ENCODE measurements around the gene INPP5A.

The INPP5A gene

DNA sequence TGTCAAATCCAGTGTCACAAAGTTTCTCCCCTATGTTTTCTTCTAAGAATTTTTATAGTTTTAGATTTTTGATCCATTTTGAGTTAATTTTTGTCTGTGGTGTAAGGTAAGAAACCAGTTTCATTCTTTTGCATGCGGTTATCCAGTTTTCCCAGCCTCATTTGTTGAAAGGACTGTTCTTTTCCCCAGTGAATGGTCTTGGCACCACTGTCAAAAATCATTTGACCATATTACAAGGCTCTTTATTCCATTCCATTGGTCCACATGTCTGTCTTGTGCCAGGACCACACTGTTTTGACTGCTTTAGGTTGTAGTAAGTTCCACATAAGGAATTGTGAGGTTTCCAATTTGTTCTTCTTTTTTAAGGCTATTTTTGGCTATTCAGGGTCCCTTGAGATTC lies 64.0 kb downstream of the INPP5A start:
- no peak for DNase-seq

DNA sequence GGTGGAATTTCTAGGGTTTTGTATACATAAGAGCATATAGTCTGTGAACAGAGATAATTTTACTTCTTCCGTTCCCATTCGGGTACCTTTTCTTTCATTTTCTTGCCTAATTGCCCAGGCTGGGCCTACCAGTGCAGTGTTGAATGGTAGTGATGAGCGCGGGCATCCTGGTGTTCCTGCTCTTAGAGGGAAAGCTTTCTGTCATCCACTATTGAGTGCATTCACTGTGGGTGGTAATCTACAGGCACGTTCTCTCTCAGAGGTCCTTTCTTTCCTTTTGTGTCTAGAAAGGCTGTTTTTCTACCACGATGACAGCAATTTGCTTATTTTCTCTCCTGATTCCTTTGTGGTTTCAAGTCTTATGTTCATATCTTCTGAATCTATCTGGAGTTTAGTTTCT lies 65.0 kb downstream of the INPP5A start:
- DNase-seq = no peak

GRCh38 chr10:132603851-132604533 lies 66.4 kb downstream of the INPP5A start:
- DNase-seq = no peak

GRCh38 chr10:132604686-132605085 lies 67.1 kb downstream of the INPP5A start:
- no peak for DNase-seq

DNA sequence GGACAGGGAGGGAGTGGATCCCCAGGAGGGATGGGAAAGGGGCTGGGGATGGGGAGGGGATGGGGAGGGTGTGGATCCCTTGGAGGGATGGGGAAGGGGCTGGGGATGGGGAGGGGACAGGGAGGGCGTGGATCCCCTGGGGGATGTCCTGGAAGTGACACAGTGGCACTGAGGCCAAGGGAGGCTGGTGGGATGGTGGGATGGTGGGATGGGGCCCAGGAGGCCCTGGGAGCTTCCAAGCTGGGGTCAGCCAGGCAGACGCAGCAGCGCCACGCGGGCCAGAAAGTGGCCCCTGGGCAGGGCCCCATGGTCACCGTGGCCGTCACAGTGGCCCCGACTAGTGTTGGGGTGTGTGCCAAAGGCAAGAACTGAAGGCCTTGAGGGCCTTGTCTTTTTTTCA lies 67.8 kb downstream of the INPP5A start:
- no peak for DNase-seq

- DNase-seq = no peak
These were observed 68.5 kb downstream of the INPP5A start for GRCh38 chr10:132606031-132606491.

DNA sequence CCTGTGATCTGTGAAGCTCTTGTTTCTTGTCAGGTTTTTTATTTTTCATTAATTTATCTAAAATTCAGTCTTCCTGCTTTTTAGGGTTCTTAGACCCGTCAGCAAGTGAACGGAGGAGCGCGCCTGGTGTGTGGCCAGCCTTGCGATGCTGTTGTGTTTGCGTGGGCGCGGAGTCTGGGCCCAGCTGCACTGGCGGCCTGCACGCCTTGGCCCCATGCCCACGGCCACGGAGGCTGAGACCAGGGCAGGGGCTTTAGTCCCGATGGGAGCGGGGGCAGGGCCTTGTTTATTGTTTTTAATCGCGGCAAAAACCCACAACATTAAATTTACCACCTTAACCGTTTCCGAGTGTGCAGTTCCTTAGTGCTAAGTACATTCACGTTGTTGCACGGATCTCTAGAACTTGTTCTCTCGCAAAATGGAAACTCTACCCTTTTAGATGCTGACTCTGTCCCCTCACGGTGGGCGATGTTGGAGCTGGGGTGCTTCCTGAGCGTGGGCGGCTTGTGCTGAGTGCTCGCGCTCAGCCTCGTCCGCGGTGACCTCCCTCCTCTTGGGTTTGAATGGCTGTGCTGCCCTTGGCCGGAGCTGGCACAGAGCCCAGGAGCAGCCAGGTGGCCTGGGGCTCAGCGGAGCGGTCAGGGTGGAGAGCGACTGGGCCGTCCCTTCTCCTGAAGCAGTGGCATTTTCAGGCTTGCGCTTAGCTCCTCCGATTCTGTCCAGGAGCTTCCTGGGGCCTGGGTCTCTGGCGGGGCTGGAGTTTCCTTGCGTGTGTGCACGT lies 69.1 kb downstream of the INPP5A start:
- DNase-seq = no peak

GRCh38 chr10:132607491-132607890 lies 69.9 kb downstream of the INPP5A start:
- DNase-seq = no peak

GRCh38 chr10:132607961-132608495 lies 70.4 kb downstream of the INPP5A start:
- no peak for DNase-seq

GRCh38 chr10:132608511-132609195 lies 71.1 kb downstream of the INPP5A start:
- DNase-seq = no peak

DNA sequence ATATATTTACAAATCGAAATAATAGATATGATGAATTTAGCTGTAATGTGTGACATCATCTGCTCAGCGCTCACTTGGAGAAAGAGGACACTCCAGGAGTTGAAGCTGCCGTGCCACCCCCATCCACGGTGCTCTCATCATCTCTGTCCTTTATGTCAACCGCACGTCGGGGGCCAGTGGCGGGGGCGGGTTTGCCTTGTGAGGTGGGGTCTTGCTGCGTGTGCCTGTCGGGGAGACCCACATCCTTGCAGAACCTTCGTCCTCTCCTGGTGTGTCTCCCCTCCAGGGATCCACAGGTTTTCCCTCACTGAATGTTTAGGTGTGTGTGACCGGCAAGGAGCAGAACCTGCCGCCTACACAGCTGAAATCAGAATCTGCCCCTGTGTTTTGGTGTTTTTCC lies 71.6 kb downstream of the INPP5A start:
- no peak for DNase-seq

DNA sequence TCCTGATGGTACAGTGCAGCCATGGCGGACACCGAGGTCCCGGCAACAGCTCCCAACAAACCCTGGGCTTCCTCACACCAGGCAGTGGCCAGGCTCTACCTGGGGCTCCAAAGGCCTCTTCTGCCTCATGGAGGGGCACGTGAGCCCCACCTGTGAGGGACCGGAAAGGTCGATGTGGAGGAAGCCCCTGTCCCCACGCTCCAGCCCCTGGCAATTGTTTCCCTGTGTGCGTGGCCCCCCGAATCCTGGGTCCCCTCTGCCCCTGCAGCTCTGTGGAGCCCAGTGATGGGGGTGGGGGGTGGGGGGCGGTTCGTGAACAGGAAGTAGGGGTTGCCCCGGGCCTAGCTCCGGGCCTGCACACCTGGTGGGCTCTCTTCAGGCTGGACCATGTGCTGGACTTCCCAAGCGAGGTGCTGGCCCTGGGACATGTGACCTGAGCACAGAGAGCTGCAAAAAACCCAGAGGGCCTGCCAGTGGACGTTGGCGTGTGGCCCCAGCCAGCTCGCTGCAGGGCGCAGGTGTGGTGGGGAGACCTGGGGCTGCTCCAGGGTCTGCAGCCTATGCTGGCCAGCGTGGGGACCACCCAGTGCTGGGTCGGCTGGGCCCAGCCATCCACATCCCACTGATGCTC lies 72.6 kb downstream of the INPP5A start:
- no peak for DNase-seq

DNA sequence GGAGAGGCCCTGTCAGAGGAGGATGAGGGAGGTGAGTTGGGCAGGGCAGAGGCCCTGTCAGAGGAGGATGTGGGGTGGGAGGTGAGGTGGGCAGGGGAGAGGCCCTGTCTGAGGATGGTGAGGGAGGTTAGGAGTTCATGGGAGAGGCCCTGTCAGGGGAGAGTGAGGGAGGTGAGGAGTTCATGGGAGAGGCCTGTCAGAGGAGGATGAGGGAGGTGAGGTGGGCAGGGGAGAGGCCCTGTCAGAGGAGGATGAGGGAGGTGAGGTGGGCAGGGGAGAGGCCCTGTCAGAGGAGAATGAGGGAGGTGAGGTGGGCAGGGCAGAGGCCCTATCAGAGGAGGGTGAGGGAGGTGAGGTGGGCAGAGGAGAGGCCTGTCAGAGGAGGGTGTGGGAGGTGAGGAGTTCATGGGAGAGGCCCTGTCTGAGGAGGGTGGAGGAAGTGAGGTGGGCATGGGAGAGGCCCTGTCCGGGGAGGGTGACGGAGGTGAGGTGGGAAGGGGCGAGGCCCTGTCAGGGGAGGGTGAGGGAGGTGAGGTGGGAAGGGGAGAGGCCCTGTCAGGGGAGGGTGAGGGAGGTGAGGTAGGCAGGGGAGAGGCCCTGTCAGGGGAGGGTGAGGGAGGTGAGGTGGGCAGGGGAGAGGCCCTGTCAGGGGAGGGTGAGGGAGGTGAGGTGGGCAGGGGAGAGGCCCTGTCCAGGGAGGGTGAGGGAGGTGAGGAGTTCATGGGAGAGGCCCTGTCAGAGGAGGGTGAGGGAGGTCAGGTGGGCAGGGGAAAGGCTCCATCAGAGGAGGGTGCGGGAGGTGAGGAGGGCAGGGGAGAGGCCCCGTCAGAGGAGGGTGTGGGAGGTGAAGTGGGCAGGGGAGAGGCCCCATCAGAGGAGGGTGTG lies 73.7 kb downstream of the INPP5A start:
- no peak for DNase-seq

- DNase-seq = no peak
These were observed 74.4 kb downstream of the INPP5A start for GRCh38 chr10:132611986-132612385.

GRCh38 chr10:132612571-132613504 lies 75.3 kb downstream of the INPP5A start:
- no peak for DNase-seq

DNA sequence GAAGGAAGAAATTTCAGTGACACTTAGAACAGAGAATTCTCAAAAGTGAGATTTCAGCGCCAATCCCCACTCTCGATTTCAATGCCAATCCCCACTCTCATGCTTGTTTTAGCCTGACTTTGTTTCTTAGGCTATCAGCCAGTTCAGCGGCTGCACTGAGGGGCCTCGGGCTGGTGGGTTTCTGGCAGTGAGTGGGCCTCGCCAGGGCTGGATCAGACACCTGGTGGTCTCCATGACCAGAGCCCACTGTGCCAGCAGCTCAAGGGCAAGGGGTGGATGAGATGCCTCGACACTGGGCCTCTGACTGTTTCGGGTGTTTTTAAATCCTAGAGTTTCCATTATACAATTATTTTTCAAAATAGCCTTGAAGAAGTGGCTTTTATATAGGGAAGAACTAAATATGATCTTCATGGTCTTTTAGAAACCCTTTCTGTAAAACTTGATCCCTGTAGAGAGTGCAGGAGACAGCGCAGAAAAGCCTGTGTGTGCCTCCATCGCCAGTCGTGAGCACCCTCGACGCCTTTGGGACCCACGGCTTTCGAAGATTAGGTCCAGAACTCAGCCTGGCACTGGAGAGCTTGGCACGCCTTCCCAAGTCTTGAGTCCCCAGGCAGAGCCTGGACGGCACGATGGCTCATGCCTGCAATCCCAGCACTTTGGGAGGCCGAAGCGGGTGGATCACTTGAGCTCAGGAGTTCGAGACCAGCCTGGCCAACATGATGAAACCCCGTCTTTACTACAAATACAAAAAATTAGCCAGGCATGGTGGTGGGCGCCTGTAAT lies 76.2 kb downstream of the INPP5A start:
- no peak for DNase-seq

- DNase-seq = no peak
These were observed 77.1 kb downstream of the INPP5A start for GRCh38 chr10:132614431-132615340.

DNA sequence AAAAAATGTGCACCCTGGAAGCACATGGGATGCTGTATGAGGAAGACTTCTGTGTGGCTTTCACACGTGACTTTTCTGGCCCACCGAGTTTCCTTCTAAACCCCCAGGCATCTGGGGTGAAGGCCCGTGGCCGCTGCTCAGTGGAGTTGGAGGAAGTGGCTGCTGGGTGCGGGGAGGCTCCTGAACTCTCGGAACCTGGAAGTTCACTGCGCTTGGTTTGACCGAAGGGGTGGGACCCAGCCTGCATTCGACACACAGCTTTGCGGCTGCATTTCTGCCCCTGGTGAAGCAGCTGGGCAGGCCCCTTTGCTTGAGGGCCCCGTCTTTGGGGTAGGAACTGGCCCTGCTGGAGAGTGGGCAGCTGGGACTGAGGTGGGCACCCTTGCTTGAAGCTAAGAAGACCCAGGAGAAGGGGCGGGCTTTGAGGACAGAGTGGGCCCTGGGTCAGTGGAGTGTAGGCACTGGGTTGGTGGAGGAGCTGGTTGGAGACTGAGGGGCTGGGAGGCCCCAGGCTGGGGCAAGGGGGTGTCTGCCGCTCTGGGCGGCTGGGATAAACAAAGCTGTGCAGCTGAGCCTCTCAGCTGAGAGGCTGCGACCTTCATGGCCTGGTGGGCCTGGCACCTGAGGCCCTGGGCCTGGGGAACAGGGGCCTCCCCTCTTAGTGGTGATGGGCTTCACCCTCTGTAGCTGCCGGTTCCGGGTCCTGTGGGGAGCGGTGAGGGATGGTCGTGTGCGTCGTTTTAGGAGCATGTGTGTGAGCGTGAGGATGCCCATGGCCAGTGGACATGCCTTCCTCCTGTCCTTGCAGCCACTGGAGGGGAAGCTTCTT lies 78.0 kb downstream of the INPP5A start:
- DNase-seq = no peak
